NCI-H1930 (cell line): ENCODE data around the gene ACO1.
"Not testable (repeated sequence)": the region's sequence is repeated elsewhere in the genome, so short reads cannot be mapped to it uniquely, and the experiment has no call there.

Experiments used
- DNase-seq, 2 experiments: peaks; one replicate each; lab custom pipeline; 2025; lab: John Stamatoyannopoulos, UW

Gene ACO1

DNA sequence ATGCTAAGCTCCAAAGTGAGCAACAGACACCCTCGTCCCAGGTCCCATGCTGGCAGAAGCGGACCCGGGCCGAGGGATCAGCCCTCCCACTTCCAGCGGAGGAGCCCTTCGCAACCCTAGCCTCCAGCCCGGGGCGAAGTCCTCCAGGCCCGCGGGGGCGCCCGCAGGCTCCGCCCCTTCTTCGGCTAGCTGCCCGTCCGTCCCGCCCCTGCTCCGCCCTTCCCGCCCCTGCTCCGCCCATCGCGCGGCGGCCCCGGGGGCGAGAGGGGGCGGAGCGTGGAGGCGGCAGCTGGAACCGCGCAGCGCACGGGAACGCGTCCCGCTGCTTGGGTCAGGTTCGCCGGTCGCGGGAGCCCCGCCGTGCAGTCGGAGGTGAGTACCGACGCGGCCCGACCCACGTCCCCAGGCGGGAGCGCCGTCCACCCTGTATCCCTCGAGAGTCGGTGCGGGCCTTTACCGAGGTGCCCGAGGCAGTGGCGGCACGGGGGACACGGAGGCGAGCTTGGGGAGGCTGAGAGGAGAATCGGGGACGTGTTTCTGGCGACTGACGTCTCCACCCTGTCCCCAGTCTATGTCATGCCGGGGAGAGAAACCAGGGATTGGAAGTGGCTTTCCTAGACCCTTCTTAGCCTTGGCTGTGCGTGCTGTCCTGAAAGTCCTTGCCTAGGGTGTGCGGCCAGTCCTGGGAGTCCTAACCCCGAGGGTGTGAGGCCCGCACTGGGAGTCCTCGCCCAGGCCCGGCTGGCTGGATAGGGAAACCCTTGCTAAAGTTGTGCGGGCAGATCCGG is at the start of gene ACO1:
ACO1 (plus strand) TSS at position 280 of the 788 bp plus-strand sequence. CDS start 20,864 bp downstream, outside the sequence.
- DNase-seq: peak; percentile 73 to 91

DNA sequence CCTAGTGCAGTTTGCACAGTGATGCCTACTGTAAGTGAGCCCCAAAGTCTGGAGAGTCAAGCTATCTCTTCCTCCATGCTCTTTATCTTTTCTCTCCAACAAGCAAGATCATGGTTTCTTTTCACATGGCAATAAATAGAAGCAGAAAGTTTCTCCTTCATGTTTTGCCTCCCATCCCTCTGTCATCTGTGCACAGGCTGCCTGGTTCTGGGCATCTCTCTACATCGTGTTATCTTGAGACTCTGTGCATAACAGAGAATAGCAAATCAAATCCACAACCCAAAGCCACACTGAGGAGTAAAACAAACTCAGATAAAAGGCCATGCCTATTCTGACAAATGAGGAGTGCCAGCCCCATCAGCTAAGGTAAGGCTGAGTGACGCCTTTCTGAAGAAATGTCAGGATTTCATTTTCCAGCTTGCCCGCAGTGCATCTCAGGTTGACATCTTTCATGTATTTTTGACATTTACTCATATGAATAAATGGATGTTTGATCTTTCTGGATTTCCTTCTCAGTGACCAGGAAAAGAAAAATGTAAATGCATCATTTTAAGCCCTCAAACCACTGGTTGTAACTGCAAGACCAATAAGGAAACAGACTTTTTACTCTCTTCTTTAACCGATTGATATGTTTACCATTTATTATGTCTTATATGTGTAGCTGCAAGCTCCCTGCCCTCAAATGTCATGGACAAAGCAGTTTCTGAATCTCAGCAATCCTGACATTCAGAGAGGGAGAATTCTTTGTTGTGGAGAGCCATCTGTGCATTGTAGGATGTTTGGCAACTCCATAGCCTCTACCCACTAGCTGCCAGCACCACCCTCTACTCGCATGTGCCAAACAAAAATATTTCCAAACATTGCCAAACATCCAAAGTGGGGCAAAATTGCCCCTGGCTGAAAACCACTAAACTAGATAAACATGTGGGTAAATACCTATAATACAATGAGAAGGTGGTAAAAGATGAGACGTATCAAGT is 49.2 kb upstream of the ACO1 start:
- DNase-seq: no peak

DNA sequence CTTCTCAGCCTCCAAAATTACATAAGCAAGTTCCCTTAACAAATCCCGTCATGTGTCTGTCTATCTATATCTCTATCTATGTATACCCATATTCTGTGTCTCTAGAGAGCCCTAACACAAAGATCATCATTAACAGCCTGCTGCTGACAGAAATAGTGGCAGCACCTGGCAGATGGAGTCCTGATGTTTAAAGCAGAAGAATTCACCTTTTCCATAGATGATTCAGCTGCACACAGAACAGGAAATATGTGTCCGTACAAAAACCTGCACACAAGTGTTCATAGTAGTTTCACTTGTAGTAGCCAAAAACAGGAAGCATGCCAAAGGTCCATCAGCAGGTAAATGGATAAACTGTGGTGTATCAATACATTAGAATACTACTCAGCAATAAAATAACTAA is 45.0 kb upstream of the ACO1 start:
- DNase-seq: no peak

DNA sequence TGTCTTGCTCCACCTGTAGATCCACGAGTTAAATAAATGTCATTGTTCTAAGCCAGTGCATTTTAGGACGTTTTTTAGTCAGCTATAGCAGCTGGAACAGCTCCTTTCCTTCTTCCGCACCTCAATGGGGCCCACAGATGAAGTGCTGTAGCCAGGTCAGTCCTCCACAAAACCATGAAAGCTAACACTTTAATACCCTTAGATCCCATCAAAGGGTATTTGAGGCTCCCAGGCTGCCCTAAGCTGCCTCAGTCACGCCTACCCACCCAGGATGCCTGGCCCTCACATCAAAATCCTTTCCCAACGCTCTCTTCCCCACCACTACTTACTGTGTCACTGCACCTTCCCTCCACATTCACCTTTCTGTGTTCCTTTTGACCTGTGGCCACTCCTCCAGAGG is 44.1 kb upstream of the ACO1 start:
- no peak for DNase-seq

DNA sequence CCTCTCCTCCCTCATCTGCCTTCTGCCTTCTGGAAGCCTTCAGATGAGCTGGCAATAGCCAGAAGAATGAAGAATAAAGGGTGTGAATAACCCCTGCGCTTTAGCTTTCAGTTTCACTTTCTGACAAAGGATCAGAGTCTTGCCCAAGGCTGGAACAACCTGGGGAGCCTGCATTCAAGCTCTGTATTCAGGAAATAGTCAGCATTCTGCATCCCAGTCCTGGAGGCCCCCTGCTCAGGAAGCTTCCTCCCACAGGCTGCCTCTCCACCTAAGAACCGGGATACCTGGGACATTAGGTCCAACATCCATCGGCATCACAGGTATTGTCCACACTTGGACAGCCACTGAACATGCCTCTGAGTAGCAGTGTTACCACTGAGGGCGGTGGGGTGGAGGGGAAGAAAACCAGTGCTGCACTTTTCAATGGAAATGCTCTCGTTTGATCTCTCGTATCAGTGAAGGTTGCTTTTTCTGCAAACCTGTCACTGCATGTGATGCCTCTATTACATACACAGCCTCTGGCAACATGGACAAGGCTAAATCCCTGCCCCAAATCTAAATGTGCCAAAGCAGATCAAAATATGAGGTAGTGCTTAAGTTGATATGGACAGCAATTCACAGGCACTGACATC is 39.8 kb upstream of the ACO1 start:
- no peak for DNase-seq

DNA sequence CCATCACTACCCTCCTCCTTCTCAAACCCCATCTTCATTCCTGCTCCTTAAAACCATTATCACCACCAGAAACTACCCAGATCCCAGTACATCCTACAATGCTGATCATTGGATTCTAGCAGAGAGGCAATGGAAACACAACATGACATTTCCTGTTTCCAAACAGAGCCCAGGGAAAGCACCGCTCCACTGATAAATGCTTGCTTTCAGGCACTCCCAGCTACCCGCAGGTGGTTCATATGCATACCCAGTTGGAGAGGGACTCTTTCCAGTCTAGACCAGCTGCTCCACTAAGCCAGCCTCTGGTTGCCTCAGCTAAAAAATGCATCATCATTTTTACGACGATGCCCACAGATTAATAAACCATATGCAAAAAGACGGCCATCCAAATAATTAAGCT is 39.2 kb upstream of the ACO1 start:
- DNase-seq: no peak

DNA sequence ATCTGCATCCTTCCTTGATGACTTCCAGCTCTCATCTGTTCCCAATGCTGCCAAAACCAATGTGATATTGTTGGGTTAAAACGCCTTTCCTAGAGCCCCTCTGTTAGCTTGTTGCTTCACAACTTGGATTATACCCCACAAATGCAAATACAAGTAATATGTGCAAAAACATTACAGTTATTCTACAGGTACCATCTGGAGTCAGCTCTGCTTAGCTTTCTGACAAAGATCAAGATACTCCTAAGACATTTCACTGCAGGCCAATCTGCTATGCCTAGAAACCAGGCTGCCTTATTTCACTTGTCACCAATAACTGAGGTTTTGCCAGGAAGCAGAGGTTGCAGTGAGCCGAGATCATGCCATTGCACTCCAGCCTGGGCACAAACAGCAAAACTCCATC is 36.9 kb upstream of the ACO1 start:
- DNase-seq: no peak

DNA sequence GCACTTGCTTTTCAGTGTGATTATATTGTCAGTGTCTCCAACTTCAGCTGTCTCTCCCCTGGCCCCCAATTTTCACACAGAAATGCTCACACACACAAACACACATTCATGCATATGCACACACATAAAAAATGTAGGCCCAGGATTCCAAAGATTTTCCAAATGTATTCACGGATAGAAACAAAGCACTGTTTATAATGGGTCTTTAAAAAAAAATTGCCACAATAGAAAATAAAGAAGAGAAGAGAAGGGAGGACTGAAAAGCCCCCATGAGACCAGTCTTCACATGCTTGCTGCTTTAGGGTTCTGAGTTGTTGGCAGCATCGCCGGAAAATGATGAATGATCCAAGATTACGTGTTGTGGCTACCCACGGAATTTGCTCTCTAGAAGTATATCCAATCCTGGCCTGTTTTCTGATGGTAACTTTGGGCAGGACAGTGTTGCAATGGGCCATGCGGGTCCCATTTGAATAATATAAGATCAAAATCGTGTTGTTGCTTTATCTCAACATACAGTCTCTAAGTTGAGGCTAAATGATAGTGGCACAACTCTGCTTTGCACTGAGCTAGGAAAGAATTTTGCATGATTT is 36.2 kb upstream of the ACO1 start:
- DNase-seq: no peak

DNA sequence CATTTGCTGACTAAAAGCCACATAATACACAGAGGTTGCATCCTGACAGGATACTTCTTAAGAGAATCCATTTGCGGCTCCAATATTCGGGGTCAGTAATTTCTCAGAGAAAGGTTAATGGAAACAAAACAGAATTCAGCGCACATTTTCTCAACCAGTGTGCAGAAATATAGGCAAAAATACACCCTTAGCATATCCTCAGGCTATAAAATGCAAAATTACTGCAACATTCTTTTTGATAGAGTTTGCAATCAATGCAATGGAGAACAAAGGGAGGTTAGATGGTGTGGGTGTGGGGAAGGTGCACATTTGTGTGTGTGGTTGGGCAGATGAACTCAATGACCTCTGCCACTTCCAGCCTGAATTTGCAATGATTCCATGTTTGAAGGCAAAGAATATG is 35.4 kb upstream of the ACO1 start:
- no peak for DNase-seq

DNA sequence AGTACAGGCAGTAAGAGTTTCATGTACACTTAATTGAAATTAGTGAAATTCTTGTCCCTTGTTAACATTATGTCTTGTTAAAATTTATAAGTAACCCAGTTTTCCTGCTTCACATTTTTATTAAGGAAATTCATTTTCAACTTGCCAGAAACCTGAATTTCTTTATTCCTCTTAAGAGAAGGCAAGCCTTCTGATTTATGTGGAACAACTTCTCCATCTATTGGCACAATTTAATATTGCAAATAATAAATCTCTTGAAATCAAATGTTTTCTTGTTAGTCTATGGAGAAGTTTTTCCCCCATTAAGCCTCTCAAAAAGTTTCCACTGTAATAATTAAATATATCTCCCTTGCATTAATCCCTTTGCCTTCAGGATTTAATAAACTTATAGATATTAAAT is 33.8 kb upstream of the ACO1 start:
- DNase-seq: no peak

DNA sequence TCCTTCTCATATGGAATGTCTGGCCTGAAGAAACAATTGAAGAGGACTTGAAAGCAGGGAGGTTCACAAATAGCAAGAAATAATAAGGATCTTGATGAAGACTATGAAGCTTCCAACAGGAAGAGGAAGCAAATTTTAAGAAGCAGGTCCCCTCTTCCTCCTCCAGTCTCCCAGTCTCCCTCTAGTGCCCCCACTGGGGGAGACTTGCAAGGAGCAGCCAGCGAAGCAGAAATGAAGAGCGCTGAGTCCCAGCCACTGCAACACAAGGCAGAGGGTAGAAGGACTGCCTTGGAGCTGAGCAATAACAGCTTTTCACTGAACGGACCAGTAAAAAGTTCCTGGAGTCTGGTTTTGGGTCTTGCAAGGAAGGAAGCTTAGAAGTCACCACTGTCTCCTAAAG is 32.6 kb upstream of the ACO1 start:
- DNase-seq: no peak

DNA sequence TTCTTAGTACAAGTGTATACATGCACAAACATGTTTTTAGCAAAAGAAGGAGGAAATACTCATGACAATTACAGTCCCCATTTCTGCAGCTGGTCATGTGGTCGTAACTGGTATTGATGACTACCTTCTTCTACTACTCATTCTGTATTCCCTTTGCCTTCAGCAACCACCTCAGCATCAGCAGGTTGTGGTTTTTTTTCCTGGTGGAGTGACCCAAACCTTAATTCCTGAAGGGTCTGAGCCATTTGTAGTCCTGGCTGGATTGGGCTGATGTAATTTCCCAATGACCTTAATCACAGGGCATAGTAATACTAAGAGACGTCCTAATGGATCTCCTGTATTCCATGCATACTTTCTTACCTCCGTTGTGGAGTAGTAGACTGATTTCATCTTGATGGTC is 31.0 kb upstream of the ACO1 start:
- not testable (repeated sequence) for DNase-seq

DNA sequence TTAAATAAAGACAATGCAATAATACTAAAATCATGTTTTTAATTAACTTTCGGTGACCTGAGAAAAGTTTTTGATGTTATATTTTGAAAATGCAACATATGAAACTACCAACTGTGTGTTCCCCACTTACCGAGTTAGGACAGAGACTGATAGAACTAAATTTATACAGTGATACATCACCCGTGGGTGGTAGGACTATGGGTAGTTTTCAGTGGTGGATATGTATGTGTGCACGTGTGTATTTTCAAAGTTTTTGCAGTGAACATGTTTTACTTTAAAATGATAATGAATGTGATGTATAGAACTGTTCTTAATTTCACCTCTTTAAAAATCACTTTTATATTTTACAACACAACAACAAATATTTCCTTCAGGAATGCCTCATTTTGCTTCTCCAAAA is 25.0 kb upstream of the ACO1 start:
- DNase-seq: no peak

DNA sequence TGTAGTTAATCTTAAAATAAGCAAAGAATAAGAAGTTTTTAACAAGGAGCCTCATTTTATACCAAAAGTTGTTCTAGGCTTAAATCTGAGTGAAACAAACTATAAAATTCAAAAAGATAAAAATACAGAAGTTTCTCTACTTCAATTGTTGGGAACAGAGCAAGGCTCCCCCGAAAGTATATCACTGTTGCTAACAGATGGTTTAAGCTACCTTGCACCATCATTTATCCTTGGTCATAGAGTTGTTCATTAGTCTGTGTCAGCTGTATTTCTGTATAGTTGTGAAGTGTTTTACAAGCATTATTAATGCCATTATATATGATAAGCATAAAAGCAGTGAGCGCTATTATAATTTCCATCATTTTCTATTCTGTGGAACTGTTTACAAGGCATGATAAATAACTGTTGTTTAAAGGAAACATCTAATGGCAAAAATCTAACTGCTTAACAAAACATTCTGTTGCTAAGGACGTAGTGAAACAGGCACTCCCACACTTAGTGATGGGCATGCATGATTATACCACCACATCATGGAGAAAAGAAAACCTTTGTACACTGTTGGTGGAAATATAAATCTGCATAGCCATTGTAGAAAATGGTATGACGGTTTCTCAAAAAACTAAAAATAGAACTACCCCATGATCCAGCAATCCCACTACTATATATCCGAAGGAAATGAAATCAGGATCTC is 23.3 kb upstream of the ACO1 start:
- no peak for DNase-seq

DNA sequence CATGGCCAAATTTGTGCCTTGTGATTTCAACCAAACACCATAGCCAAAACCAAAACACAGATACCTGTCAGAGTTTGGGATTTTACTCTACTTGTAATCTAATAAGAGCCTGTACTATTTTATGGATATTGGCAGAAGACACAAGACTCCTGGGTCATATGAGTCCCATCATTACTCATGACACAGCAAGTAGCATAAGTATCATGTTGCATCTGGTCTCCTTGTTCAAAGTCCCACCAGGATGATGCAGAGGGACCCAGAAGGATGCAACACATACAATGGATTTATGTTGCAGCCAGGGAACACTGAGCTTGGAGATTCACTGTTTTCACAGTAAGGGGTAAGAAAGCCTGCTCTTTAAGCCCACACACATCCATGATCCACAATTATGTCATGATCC is 13.2 kb upstream of the ACO1 start:
- no peak for DNase-seq

DNA sequence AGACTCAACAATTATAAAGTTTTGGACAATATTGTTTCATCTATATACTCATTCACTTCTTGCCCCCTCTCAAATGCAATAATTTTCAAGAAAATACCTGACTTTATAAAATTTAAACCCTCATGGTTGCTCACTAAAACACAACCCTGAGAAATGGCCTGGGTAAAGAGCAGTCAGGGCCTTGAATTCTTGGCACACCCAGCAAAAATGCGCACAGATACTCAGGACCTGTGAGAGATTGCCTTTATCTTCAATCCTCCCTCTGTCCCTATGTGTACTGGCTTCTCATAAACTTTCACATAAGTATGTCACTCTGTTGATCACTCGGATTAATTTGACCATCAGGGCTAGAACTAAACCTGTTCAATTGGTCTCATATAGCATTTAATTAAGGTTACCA is 12.8 kb upstream of the ACO1 start:
- no peak for DNase-seq

DNA sequence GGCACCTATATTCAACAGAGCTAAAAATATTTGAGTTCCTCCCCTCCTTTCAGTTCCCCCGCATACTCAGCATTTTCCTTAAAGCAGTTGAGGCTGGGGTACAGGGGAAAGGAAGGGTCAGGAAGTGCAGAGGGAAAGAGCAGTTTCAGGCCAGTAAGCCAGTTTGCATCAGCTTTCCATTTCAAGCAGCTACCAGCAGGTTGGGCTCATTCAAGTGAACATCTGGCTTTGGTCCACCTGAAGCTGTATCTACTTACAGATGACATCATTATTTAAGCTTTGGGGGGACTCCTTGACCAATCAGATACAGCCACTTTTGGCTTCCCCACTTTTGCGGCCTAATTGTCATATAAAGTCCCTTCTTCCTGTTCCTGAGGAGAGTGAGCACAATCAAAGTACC is 8.2 kb upstream of the ACO1 start:
- no peak for DNase-seq

DNA sequence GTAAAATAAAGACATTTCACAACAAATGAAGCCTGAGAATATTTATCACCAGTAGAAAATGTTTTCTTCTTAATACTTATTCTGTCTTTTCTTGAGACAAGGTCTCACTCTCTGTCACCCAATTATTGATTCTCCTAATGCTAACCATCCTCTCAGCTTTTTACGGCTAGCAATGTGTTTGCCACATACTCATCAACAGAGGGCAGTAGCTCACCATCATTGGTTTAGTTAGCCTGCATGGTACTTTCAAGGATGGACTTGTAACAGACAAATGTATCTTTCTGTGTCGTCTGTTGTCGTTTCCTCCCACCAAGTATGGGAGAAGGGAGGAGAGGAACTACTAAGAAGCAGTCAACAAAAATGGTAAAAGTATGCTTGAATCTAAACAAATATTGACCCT is 5.9 kb upstream of the ACO1 start:
- peak; percentile 43 to 69 for DNase-seq

DNA sequence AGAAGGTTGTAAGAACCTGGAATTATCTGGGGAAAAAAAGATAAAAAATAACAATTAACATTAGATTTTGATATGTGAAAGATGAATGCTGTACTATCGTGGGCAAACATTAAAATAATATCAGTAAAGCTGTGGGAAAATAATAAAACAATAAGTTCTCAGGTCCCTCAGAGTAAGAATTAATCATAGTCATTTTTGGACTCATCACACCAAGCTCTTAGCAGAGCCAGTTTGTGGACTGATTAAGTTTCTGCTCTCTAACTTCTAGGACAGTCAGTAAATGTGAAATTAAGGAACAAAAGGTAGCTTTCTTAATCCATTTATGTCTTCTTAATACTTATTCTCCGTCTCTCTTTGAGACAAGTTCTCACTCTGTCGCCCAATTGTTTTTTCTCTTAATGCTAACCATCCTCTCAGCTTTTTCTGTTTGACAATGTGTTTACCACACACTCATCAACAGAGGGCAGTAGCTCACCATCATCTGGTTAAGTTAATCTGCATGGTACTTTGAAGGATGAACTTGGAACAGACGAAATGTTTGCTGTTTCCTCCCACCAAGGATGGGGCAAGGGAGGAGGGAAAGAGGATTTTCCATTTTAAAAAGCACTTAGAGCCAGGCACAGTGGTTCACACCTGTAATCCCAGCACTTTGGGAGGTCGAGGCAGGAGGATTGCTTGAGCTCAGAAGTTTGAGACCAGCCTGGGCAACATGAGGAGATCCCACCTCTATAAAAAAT is 5.3 kb upstream of the ACO1 start:
- DNase-seq: peak; percentile 59 to 63

DNA sequence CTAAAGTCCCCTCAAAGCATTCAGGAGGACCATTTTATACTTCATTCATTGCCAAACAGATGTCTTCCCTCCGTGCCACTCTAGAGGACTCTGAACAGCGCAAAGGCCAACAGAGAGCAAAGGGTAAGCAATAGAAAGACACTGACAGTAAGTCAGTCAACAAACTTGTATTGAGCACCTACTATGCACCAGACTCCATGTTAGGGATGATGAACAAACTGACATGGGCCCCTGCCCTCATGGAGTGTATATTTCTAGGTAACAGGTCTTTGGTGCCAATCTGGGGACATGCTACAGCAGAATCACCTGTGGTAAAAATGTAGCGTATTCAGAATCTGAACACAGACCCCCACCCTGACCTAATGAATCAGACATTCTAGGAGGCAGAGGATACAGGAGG is 3.5 kb upstream of the ACO1 start:
- DNase-seq: no peak
